SU-DHL-6 (cell line): ENCODE measurements around the gene MAP2K7.

Source experiments
- H2AFZ ChIP-seq: fragments of 200-600 bp; sonication (generic); 2 replicates; pipeline ENCODE4 v1.6.1; 2014; ENCODE audit warnings: low read depth, mild to moderate bottlenecking, moderate library complexity, mixed read lengths, antibody characterized with exemption, low read length; ENCODE audit not compliant: severe bottlenecking
- H3F3A ChIP-seq: fragments of 200-600 bp; shearing (Covaris generic); 2 replicates; pipeline ENCODE4 v1.6.0; 2016; ENCODE audit warnings: antibody characterized with exemption, mild to moderate bottlenecking; ENCODE audit not compliant: insufficient read depth
- H3K27ac ChIP-seq: fragments of 200-600 bp; sonication (generic); 2 replicates; pipeline ENCODE4 v1.5.1; 2016; ENCODE audit warnings: low read depth, mild to moderate bottlenecking, low read length, moderate library complexity, mixed read lengths
- H3K27me3 ChIP-seq: fragments of 200-600 bp; sonication (generic), shearing (Covaris generic); 2 replicates; pipeline ENCODE4 v1.6.0; 2014; ENCODE audit warnings: mild to moderate bottlenecking, low read length
- H3K36me3 ChIP-seq: fragments of 200-600 bp; sonication (generic); 2 replicates; pipeline ENCODE4 v1.6.1; 2014; ENCODE audit warnings: mild to moderate bottlenecking, low read length, mixed read lengths
- H3K4me2 ChIP-seq: fragments of 300-600, 200-600 bp; shearing (Covaris generic), sonication (generic); 2 replicates; pipeline ENCODE4 v1.6.0; 2014; ENCODE audit warnings: low read length, low read depth, mild to moderate bottlenecking; ENCODE audit not compliant: poor library complexity, severe bottlenecking
- H3K4me3 ChIP-seq: fragments of 200-600 bp; sonication (generic); 2 replicates; pipeline ENCODE4 v1.5.1; 2014; ENCODE audit warnings: antibody characterized with exemption, low read length, mild to moderate bottlenecking, mixed read lengths; ENCODE audit not compliant: insufficient read depth, poor library complexity, severe bottlenecking
- H3K79me2 ChIP-seq: fragments of 200-600 bp; sonication (generic); 2 replicates; pipeline ENCODE4 v1.6.1; 2014; ENCODE audit warnings: mild to moderate bottlenecking, low read length, moderate library complexity; ENCODE audit not compliant: insufficient read depth
- H3K9ac ChIP-seq: fragments of 200-600 bp; sonication (generic); 2 replicates; pipeline ENCODE4 v1.7.0; 2014; ENCODE audit warnings: mild to moderate bottlenecking, low read length
- H3K9me2 ChIP-seq: fragments of 200-600 bp; sonication (generic); replicated peaks from 2 replicates; pipeline ENCODE4 v1.6.1; 2014; ENCODE audit warnings: low read length; ENCODE audit not compliant: insufficient read depth
- H3K9me3 ChIP-seq: fragments of 200-600 bp; sonication (generic); 2 replicates; pipeline ENCODE4 v1.6.1; 2014; ENCODE audit warnings: low read length, mixed read lengths; ENCODE audit not compliant: insufficient read depth
- H4K20me1 ChIP-seq: fragments of 200-600 bp; sonication (generic); 2 replicates; pipeline ENCODE4 v1.6.1; 2014; ENCODE audit warnings: low read depth, mild to moderate bottlenecking, antibody characterized with exemption, low read length, moderate library complexity, mixed read lengths
- EZH2phosphoT487 ChIP-seq: fragments of 200-600 bp; sonication (generic), shearing (Covaris generic); conservative IDR thresholded peaks from 2 replicates; pipeline ENCODE4 v1.6.1; 2018; ENCODE audit warnings: mild to moderate bottlenecking, antibody characterized with exemption, low read length, moderate library complexity, mixed read lengths
- TF ChIP-seq, protein P1 (sequence below): fragments of 200-600 bp; sonication (generic); IDR thresholded peaks from one replicate; pipeline ENCODE4 v1.5.1; 2017; ENCODE audit warnings: antibody characterized with exemption, mild to moderate bottlenecking, low read length, moderate library complexity; ENCODE audit not compliant: insufficient read depth, poor library complexity, severe bottlenecking

The MAP2K7 gene

DNA sequence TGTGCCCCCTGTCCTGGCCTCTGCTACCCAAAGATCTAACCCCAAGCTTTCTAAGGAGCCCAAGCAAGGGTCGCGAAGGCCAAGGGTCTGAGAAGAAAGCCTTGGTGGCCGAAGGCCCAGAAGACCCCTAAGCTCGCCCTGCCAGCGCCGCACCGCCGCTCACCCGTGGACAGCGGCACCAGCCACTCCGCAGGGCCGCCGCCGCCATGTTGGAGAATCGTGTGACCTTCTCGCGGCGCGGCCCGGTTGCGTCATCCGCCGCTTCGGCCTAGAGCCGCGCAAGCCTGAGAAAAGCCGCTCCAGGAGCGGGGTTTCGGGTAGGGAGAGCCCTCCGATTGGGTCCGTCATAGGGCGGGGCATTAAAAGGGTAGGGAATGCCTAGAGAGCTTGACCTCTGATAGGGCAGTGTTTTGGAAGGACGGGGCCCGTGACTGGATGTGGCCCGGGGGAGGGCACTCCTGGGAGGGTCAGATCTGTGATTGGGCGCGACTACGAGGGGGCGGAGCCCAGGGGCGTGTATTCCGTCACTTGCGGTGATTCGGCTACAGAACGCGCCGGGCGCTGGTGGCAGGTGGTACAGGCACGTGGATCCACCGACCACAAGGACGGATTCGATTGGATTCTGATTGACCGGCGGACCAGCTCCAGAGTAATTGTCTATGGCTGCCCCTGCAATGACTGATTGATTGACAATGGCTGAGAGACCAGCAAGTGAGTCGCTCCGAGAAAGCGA, 39.9 kb downstream of the MAP2K7 start, which contains the start of gene TIMM44:
TSS of gene TIMM44 (minus strand) at position 223 of the 733 bp plus-strand sequence. CDS start at position 208, 15 bp downstream.
- H3F3A ChIP-seq, result 0 out of 2 replicates have a peak, but pooled peaks cover 3% of the 10 kb centered on the region
- no peaks in the 10 kb centered on the region for H3K27me3 ChIP-seq
- no peaks in the 10 kb centered on the region for H3K9me3 ChIP-seq
- H3K9me2 ChIP-seq, result no peaks in the 10 kb centered on the region
- no peaks in the 10 kb centered on the region for H3K36me3 ChIP-seq
- peak within 1 kb of the TSS; percentile 57 for H3K27ac ChIP-seq
- peak within 1 kb of the TSS; percentile 81 for H3K9ac ChIP-seq
- H4K20me1 ChIP-seq, result no peaks in the 10 kb centered on the region
- H3K4me2 ChIP-seq, result peak within 1 kb of the TSS; percentile 77
- no peak for TF ChIP-seq EZH2phosphoT487
- TF ChIP-seq, protein P1, sequence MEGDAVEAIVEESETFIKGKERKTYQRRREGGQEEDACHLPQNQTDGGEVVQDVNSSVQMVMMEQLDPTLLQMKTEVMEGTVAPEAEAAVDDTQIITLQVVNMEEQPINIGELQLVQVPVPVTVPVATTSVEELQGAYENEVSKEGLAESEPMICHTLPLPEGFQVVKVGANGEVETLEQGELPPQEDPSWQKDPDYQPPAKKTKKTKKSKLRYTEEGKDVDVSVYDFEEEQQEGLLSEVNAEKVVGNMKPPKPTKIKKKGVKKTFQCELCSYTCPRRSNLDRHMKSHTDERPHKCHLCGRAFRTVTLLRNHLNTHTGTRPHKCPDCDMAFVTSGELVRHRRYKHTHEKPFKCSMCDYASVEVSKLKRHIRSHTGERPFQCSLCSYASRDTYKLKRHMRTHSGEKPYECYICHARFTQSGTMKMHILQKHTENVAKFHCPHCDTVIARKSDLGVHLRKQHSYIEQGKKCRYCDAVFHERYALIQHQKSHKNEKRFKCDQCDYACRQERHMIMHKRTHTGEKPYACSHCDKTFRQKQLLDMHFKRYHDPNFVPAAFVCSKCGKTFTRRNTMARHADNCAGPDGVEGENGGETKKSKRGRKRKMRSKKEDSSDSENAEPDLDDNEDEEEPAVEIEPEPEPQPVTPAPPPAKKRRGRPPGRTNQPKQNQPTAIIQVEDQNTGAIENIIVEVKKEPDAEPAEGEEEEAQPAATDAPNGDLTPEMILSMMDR, result no peak
- peaks cover 40% of the 10 kb centered on the region for H3K79me2 ChIP-seq
- H2AFZ ChIP-seq, result peak within 1 kb of the TSS; percentile 71
- H3K4me3 ChIP-seq, result peak within 1 kb of the TSS; percentile 92

DNA sequence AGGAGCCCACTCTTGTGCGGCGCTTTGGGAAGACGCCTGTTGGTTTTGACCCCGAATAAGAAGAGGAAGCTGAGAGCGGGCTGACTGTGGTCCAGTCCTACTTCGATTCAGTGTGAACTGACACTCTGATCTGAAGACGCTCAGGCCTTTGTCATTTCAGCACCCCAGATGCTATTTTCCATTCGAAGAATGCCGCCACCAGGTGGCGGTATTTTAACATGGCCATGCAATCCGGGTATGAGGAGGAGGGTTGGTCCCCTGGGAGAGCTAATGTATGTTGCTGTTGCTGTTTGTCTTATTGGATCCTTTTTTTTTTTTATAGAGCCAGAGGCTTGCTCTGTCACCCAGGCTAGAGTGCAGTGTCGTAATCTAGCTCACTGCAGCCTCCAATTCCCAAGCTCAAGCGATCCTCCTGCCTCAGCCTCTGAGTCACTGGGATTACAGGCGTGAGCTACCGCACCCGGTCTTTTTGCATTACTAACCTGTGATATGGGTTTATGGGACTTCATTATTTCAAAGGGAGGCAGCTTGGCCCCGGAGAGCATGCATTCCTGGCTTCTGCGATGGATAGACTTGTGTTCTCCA, 40.6 kb downstream of the MAP2K7 start:
- no peaks in the 10 kb centered on the region for H3K9me3 ChIP-seq
- no peaks in the 10 kb centered on the region for H3K9me2 ChIP-seq
- peaks cover 37% of the 10 kb centered on the region for H3K79me2 ChIP-seq
- H3K36me3 ChIP-seq, result no peaks in the 10 kb centered on the region
- peak overlapping the region; percentile 58 for H3K4me3 ChIP-seq
- H2AFZ ChIP-seq, result peak overlapping the region; percentile 59
- H3K27ac ChIP-seq, result peak overlapping the region; percentile 57
- 0 out of 2 replicates have a peak, but pooled peaks cover 3% of the 10 kb centered on the region for H3F3A ChIP-seq
- peak overlapping the region; percentile 77 for H3K4me2 ChIP-seq
- peak overlapping the region; percentile 66 for H3K9ac ChIP-seq
- H4K20me1 ChIP-seq, result no peaks in the 10 kb centered on the region
- no peaks in the 10 kb centered on the region for H3K27me3 ChIP-seq
- TF ChIP-seq, protein P1, result peak; percentile 74
- TF ChIP-seq EZH2phosphoT487, result no peak

DNA sequence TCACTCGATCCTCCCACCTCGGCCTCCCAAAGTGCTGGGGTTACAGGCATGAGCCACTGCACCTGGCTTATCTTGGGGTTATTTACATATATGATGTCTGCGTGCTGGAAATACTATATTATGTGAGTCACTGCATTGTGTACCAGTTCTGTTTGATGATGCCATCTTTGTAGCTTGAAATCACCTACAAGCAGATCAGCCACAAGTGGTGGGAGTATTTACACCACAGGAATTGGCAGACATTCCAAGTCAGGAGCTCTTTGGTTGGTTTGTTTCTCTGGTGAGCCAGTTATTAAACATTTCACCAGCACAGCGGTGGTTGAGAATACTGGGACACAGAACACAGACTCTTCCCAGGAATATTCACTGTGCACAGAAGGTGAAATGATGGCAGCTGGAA, 44.3 kb downstream of the MAP2K7 start:
- Histone ChIP-seq H3K4me2 (no peak overlapping the region), H3K9me2 (no peaks in the 10 kb centered on the region), H3F3A (0 out of 2 replicates have a peak, but pooled peaks cover 3% of the 10 kb centered on the region), H3K36me3 (no peaks in the 10 kb centered on the region), H3K9ac (no peak overlapping the region), H3K27ac (no peak overlapping the region), H3K79me2 (peaks cover 10% of the 10 kb centered on the region; the same call in 1 of the 2 replicates), H3K9me3 (no peaks in the 10 kb centered on the region), H2AFZ (no peak overlapping the region), H3K27me3 (no peaks in the 10 kb centered on the region), H3K4me3 (no peak overlapping the region), H4K20me1 (no peaks in the 10 kb centered on the region)
- no peak for TF ChIP-seq EZH2phosphoT487
- TF ChIP-seq, protein P1, result no peak
